ENCODE data around the gene ZNF774.
"Not testable (repeated sequence)": the region's sequence is repeated elsewhere in the genome, so short reads cannot be mapped to it uniquely, and the experiment has no call there.

Gene ZNF774

DNA sequence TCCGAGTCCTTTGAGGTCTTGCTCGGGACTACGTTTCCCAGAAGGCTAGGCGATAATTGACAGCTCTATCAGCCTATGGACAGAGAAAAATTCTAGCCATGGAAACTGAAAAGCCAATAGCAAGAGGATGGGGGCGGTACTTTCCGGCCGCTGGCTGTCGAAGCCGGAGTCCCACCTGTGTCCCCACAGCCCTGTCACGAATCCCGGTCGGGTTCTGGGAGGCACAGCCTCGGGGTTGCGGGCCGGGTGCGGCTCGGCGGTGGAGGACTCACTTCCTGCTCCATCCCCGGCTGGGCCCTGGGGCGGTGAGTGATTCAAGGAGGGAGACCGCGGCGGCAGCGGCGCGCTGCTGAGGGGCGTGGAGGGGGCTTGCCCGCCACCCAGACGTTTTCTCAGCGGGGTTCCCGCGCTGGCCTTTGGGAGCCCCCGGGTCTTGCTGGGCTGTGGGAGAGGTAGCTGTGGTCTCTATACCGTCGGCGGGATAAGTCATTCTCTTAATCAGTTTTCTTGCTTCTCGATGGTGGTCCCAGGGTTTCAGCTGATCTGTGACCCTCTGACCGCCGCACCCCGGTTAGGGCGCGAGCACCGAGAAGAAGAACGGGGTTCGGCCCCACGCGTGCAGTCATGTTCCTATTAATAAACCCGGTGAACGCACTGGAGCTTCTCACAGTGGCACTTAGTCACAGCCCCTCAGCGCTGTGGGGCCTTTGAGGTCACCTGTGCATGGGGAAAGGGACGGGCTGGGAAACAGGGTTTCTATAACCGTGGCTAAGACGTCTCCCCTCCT lies at the start of gene ZNF774:
TSS of gene ZNF774 (plus strand) at position 178 of the 787 bp plus-strand sequence. CDS start 2,377 bp downstream, outside the sequence.
- peak; percentile 99 for DNase-seq (ENCODE audit: low spot score)

- not testable (repeated sequence) for DNase-seq (ENCODE audit: low spot score)
These were observed 46.7 kb upstream of the ZNF774 start for GRCh38 chr15:90305355-90305754.

DNA sequence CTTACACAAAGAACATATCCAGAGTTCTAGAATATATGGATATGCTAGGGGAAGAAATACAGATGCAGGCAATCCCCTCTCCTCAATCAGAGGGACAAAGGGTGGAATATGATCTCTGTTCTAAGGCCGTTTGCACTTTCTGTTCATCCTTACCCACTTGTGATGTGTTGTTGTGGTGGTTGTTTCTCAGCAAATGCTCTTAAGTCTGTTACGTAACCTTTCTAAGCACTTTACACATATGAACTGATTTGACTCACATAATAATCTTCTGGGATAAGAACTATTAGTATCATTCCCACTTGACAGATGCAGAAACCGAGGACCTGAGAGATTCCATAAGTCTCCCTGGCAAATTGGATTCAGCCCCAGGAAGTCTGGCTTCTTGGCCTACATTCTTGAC lies 46.2 kb upstream of the ZNF774 start:
- DNase-seq (ENCODE audit: low spot score) = no peak

GRCh38 chr15:90306560-90306959 lies 45.5 kb upstream of the ZNF774 start:
- DNase-seq (ENCODE audit: low spot score) = no peak

DNA sequence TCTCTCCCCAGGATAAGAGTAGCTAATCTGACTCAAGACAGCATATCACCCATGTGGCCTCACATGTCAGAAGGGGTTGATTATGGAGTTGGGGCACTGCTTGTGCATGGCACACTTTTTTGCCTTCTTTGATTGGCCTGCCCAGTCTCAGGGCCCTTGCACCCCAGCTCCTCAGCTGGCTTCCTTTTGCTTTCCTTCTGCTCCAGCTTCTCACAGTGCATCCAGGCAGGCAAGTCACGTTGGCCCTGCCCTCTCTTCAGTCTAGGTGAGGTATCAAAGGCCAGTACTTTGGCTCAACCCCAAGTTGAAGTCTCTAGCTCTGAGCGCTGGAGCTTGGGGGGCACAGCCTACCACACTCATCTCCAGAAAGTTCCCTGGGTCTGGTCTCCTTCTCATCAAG lies 44.4 kb upstream of the ZNF774 start:
- DNase-seq (ENCODE audit: low spot score) = no peak

- DNase-seq (ENCODE audit: low spot score) = no peak
These were observed 43.1 kb upstream of the ZNF774 start for GRCh38 chr15:90309020-90309419.

DNA sequence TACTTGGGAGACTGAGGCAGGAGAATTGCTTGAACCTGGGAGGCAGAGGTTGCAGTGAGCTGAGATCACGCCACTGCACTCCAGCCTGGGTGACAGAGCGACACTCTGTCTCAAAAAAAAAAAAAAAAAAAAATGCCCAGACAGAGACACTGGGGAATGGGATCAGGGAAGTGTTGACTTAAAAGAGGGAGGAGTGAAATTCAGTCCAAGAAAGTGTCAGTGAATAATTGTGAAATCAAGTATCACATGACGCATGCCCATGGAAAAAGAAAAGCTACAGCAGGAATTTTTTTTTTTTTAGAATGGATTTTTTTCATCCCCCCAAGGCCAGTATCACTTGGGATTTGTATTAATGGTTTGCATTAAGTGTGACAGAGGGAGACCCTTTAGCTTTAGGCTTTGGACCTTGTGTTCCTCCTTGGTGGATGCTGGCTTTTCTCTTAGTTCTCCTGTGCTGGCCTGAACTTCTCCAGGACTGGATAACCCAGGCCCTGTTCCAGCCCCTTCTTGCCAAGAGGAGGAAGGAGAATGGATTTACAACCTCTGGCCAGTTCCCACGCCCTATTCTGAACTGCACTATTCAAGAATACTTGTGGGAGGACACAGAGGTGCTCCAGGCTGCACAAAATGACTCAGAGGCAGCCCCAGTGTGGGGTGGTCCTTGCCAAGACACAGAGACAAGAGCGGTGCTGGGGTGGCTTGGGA lies 36.7 kb upstream of the ZNF774 start:
- DNase-seq (ENCODE audit: low spot score) = no peak

DNA sequence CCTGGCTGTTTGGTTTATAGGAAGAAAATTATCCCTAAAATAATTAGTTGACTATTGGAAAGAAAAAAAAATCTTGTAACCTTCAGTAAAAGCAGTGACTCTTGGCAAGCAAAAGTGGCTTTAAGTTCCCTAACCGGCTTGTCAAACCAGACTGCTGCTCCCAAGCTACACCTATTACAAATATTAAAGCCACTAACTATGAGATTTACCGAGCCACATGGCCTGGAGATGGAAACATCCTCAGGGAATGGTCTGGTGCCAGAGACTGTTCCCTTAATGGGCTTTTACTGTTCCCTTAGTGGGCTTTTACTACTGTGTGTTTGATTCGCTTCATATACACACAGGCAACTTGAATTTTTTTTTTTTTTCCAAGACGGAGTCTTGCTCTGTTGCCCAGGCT lies 35.9 kb upstream of the ZNF774 start:
- DNase-seq (ENCODE audit: low spot score) = no peak

GRCh38 chr15:90318591-90318990 lies 33.5 kb upstream of the ZNF774 start:
- DNase-seq (ENCODE audit: low spot score) = no peak

- peak; percentile 96 for DNase-seq (ENCODE audit: low spot score)
These were observed 31.8 kb upstream of the ZNF774 start for GRCh38 chr15:90320062-90320884.

DNA sequence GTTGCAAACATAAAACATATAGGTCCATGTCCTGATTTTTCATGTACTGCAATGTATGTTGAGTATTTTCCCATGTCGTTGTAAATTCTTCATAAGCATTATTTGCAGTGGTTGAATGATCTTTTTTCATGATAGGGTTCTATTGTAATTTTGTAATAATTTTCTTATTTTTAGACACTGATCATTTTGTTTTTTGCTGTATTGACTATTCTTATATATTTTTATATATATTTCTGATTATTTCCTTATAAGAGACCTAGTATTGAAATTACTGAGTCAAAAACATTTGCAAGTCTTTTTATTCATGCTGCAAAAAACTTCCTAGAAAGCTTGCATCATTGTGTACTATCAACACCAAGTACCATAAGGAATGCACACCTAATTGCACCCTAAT lies 31.2 kb upstream of the ZNF774 start:
- no peak for DNase-seq (ENCODE audit: low spot score)

- no peak for DNase-seq (ENCODE audit: low spot score)
These were observed 29.5 kb upstream of the ZNF774 start for GRCh38 chr15:90322538-90322937.

DNA sequence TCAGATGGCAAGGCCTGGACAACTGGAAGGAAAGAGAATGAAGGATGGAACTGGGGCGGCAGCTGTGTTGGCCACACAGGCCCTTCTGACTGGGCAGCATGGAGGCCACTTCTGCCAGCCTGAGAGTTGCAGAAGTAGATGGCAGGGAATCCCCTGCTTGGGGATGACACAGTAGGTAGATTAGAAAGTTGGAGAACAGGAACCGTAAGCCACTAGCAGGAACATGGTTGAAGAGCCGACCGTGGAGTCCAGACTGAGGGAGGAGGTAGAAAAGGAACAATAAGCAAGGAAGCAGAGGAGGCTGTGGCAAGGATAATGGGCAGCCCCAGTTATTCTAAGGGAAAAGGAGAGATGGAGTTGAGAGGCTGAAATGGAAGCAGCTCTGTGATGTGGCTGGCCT lies 26.4 kb upstream of the ZNF774 start:
- no peak for DNase-seq (ENCODE audit: low spot score)

DNA sequence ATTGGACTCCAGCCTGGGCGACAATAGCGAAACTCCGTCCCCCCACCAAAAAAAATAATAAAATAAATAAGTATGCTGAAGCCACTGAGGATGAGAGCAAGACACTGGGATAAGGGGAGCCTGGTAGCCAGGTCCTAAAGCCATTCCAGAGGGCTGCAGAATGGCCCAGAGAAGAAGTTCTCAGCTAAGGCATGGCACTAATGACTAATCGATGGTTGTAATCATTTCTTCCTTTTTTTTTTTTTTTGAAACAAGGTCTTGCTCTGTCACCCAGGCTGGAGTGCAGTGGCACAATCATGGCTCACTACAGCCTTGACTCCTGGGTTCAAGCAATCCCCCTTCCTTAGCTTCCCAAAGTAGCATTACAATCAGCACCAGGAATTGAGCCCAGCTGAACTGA lies 25.6 kb upstream of the ZNF774 start:
- no peak for DNase-seq (ENCODE audit: low spot score)

GRCh38 chr15:90327311-90327710 lies 24.8 kb upstream of the ZNF774 start:
- DNase-seq (ENCODE audit: low spot score) = no peak

GRCh38 chr15:90334304-90334731 lies 17.8 kb upstream of the ZNF774 start:
- DNase-seq (ENCODE audit: low spot score) = no peak

DNA sequence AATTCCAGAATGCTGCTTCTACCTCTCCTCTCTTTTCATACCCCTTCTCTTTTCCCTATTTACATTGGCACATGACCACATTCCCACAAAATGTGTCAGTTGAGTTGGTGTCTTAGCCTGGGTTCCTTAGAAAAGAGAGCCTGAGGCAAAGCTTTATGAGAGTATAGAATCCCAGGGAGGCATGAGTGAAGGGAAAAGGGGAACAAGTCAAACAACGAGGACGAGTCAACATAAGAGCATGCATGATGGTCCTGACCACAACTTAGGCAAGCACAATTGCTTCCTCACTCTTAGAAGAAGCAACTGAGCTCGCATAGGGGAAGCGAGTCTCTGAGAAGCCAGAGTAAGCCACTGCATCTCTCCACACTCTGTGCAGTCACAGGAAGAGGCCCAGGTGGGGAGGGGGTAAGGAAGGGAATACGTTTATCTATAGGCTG lies 15.4 kb upstream of the ZNF774 start:
- DNase-seq (ENCODE audit: low spot score) = no peak

- DNase-seq (ENCODE audit: low spot score) = no peak
These were observed 14.8 kb upstream of the ZNF774 start for GRCh38 chr15:90337256-90337655.

GRCh38 chr15:90338532-90338931 lies 13.6 kb upstream of the ZNF774 start:
- no peak for DNase-seq (ENCODE audit: low spot score)

DNA sequence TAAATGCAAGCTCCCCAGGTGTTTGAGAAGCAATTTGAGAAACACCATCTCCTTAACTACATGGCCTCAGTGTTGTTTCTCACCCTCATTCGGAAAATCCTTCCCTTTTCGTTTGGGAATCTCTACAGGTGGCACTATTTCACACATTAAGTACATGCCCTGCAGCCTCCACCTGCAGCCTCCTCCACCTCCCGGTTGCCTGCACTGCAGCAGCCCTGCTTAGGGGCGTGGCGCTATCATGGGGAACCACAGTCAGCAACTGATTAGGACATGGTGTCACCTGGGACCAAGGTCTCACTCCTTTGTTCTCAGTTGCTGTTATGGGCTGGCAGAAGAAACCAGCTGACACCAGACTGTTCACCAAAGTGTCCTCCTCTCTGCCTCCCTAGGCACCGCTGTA lies 11.7 kb upstream of the ZNF774 start:
- no peak for DNase-seq (ENCODE audit: low spot score)

DNA sequence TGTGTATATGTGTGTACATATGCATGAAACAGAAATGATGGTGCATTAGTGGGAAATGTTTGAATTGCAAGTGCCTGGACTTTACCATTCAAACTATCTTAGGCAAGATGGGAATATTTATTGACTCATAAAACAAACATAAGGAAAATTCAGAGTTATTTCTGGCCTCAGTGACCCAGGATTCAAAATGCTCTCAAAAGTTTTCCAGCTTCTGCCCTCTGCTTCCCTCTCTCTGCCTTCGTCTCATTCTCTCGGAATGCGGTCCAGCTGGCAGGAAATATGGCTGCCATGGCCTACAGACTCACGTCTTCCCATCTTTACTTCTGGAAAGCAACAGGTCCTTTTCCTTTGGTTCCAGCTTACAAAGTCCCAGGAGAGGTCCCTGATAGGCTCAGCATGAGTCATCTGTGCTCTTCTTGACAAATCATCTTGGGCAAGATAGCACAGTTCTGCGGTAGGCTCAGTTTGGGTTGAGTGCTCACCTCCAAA lies 8.7 kb upstream of the ZNF774 start:
- DNase-seq (ENCODE audit: low spot score) = no peak

- no peak for DNase-seq (ENCODE audit: low spot score)
These were observed 7.4 kb upstream of the ZNF774 start for GRCh38 chr15:90344662-90345061.

Measured in cerebellar cortex (tissue), 1 donor.